Hematopoietic multipotent progenitor cell treated with erythropoietin and hydrocortisone succinate and interleukin-3 and kit ligand, for 15 days (in vitro differentiated cells): ENCODE measurements around the gene ADORA1.

Experiments used
- DNase-seq: peaks from one replicate; pipeline ENCODE4 v3.0.0-alpha.2; 2015; ENCODE audit warnings: low spot score

The ADORA1 gene

DNA sequence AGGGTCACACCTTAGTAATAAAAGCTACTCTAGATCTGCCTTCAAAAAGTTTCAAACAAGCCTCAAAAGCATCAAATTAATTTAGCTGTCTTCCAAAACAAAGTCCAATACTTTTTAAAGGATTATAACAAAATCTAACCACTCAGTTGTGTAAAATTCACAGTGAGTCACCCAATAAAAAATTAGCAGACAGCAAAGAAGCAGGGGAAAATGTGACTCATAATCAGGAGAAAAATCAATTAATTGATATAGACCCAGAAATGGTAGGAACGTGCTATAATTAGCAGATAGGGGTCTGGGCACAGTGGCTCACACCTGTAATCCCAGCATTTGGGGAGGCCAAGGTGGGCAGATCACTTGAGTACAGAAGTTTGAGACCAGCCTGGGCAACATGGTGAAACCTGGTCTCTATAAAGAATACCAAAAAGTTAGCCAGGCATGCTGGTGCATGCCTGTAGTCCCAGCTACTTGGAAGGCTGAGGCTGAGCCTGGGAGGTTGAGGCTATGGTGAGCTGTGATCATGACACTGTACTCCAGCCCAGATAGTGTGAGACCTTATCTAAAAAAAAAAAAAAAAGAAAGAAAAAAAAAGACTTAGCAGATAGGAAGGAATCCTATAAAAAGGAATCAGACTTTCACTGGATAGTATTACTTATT is 33.6 kb upstream of the ADORA1 start:
- no peak for DNase-seq

DNA sequence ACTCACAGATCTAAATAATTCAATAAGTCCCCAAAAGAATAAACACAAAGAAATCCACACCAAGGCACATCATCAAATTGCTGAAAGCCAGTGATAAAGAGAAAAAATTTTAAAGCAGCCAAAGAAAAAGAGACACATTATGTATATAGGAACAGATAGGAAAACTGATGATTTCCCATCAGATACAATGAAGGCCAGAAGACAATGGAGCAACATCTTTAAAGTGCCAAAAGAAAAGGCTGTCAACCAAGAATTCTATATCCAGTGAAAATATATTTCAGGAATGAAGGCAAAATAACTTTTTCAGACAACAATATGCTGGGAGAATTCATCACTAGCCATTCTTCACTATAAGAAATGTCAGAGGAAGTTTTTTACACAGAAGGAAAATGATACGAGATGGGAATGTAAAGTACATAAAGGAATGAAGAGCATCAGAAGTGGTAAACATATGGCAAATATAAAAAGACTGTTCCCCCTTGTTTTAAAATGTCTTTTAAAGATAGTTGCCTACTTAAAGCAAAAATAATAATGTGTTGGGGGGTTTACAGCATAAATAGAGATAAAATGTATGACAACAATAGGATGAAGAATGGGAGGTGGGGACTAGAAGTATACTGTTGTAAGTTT is 32.4 kb upstream of the ADORA1 start:
- DNase-seq = no peak

DNA sequence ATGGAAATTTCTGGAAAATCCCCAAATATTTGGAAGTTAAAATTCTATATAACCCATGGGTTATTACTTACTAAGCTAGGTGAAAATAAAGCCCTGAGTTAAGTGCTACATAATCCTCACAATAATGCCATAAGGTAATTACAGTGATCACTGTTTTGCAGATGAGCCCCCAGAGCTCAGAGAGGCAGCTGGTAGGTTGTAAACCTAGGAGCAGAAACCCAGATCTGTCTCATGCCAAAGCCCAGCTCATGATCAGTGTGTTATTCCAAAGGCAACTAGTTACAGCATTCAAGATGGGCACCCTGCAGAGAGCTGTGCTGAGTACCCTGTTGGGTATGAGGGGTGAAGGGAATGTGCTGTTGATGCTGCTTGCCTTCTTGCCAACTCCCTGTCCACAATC is 31.0 kb upstream of the ADORA1 start:
- no peak for DNase-seq

DNA sequence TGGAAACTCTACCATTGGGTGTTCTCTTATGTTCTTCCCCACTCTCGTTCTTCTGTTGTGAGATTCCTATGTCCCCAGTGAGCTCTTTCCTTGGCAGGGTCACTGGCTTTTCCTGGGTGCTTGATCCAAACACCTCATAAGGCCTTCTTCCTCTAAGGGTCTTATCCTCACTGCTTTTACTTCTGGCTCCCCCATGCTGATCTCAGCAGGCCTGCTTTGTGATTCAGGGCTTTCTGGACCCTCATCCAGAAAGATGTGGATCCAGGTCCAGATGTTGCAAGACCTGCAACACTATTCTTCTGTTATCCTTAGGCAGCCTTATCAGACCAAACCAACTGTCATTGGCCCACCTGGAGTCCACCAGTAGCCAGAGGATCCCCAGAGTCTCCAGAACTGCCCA is 30.5 kb upstream of the ADORA1 start:
- no peak for DNase-seq

DNA sequence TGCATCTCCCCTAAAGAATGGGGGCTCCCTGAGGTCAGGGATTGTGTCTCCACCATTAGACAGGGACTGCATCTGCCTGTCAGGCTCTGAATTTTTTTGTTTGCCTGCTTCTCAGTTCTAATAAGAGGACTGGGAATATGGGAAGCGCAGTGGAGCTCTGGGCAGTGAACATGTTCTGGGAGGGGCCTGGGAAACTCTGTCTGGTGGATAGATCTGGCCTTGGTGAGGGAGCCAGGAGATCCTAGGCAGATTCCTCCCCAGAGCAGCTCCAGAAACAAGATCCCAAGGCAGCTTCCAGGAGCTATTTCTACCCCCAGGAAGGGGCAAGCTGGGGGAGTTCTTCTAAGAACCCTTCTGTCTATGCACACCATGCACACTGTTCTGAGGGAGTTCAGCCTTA is 29.1 kb upstream of the ADORA1 start:
- DNase-seq = no peak

DNA sequence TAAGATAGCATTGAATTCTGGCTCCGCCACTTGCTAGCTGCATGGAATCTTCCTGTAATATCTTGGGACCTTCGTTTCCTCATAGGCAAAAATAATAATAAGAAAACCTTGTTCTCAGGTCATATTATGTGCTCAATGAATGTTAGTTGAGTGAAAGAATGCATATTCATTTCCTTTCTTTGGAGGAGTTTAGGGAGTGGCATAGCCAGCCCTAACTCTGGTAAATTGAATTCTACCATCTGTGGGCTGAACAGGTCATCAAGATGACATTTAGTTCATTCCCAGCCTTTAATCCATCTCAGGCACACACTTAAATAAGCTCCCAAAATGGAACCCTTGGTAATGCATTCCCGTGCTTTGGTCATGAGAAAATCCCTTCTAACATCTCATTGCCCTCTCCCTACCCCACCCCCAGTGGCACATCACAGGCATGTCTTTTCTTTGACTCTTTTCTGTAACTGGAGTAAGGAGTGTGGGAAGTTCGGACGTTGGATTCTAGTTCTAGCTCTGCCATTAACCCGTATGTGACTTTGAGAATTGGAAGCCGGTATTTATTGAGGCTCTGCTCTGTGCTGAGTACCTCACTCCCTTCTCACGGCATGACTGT is 28.5 kb upstream of the ADORA1 start:
- DNase-seq = no peak

DNA sequence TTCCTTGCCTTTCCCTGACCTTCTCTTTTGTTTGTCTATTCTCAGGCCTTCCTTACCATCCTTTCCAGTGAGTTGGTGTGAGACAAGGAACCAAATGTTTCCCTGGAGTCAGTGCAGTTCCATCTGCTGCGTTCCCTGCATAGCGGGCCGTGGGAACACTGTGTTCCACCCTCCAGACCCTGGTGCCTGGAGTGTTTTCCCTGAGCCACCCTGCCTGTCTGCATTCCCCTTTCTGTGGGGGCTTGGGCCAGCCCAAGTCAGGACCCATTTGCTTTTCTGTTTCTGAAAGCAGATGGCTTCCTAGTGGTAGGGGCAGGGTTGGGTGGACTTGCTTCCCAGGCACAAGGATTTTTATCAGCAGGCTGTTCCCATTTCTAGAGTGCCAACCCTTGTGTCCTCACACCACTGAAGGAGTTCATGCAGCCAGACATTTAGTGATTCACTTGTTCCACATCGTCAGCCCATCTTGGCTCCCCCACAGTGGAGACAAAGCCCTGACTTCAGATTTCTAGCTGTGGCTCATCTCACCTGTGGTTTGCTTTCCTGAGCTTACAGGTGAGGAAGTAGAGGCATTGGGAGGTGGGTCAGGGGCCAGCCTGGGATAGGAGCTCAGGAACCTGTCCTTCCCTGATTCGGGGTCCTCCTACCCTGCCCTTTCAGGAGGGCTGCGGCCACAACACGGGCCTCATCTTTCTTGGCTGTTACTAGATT is 27.6 kb upstream of the ADORA1 start:
- DNase-seq = no peak

DNA sequence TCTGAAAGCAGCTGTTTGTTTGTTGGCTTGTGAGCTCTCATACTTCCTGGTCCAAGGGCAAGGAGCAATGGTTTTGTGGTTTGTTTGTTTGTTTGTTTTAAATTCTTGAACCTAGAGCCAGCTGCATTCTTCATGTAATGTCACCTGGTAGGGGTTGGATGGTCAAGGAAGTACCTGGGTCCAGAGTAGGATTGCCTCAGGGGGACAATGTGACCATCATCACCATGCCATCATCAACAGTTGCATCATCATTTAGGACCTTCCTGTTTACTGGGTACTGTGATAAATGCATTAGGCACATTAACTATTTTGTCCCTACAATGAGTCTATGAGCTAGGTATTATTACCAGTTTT is 27.0 kb upstream of the ADORA1 start:
- DNase-seq = no peak

DNA sequence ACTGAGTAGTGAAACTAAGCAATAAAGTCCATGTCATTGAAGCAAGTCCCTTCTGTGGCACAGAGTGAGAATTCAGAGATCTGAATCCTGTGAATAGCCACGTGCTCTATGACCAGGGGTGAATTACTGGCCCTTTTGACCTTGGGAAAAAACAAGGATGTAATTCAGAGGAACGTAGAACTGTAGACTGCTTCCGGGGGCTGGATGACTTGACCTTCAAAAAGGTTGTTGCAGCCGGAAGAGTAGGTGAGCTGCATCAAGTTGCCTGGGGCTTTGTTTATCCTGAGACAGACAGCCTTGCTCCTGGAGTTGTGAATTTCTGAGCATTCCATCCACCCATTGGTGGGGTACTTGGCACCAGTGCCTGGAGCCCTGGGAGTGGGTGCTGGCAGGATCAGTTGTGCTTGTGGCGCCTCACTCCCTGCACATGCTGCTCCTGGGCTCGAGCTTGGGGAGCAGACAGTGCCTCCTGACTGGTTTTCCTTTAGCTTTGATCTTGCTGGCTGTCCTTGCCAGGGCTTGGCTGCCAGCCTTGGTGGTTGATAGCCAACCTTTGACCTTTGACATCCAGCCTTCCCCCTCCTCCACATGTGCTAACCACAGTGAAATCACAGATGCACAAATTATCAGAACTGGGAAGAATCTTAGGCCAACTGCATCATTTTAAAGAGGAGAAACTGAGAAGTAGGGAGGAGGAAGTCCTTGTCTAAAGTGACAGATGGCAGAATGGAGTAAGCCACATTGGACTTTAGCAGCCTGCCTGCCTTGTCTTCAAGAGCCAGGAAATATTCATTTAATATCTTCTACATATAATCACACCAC is 25.5 kb upstream of the ADORA1 start:
- DNase-seq = no peak

DNA sequence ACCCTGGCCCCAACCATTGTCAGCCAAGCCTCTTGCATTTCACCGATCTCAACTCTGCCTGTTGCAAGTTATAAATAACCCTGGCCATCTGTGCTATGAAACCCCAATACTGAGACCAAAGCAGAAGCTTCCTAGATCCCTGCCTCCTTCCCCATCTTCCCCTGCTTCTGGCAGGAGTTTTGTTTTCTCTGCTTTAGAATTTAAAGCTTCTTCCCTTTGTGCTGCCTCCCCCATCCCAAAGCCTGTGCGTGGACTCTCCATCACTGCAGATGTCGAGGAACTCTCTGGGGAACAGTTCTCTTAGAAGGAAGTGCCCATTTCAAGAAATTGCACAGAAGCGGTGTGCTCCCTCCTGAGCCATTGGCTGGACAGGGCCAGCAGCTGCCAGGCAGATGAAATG is 24.3 kb upstream of the ADORA1 start:
- no peak for DNase-seq

DNA sequence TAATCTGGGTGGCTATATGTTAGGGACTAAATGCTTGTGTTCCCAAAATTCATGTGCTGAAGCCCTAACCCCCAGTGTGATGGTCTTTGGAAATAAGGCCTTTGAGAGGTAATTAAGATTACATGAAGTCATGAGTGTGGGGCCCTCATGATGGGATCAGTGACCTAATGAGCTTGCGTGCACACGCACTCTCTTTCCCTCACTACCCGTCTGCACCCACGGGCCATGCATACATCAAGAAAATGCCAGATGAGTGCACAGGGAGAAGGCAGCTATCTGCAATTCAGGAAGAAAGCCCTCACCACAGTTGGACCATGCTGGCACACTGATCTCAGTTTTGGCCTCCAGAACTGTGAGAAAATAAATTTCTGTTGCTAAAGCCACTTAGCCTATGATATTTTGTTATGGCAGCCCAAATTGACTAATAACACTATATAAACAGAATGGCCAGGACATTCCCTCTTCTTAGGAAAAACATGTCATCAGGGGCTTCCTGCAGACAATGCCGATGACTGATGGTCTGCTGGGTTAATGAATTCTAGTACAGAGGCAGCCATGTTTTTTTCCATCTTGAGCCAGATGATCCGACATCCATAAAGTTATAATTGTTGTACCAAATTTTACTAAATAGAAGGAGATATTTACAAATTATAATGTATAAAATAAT is 23.6 kb upstream of the ADORA1 start:
- DNase-seq = no peak

DNA sequence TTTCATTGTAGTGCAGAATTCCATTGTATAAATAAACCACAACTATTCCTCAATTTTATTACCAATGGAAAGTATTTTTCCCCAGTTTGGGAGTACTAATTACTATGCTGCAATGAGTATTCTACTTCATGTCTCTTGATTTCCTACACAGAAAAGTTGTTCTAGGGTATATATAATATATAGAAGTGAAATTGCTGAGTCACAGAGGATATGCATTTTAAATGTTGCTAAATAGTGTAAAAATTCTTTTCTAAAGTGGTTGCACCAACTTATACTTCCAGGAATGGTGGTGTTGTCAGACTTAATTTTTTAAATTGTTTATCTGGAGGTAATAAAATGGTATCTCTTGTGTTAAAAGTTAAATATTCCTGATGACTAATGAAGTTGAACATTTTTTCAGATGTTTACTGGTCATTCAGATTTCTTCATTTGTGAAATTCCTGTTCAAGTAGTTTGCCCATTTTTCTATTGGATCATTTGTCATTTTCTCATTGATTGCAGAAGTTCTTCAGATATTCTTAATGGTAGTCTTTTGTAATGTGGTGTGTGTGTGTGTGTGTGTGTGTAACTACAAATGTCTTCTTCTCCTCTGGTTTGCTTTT is 22.6 kb upstream of the ADORA1 start:
- no peak for DNase-seq

DNA sequence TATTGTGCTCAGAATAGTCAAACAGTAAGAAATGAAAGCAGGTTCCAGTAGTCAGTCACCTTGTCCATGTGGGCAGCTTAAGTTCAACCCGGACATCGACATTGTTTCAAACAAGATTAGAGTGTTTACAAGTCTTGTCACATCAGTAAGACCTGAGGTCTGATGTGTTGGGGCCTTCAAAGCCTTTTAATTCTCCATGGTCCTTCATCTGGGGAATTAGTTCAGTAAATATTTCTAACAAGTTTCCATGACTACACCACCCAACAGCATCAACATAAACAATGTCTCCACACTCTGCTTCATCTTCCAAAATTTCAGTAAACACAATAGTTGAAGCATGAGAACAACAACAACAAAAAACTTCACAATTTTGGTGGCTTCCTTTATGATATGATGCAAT is 15.1 kb upstream of the ADORA1 start:
- DNase-seq = no peak

DNA sequence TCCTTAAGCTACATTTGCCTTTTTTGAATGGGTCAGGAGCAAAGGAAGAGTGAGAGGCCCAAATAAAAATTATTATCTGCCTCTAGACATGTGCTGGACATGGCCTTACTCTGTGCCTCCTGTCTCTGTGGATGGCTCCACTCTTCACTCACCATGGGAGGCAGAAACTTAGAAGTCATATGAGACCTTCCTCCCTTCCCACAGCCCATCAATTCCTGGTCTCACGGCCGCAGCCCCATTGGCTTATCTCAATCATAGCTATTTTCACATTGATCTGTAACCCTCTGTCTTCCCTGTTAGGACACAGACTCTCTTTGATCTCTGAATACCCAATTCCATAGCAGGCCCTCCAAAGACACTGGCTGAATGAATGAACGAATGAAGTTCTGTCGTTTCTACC is 14.2 kb upstream of the ADORA1 start:
- no peak for DNase-seq

DNA sequence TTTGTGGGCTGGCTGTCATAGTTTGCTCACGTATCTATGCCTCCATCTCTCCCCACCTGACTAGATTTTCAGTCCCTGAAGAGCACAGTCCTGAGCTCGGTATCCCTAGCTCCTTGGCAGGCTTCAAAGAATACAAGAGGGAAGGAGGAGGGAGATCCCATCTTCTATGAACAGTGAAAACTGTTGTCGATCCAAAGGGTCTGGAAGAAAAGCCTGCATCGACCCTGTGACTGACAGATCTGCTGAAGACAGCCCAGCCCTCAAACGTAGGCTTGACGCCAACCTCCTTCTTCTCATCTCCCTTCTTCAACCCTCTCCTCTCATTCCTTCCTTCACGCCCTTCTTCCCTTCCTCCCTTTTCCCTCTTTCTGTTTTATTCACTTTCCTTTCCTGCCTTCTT is 13.3 kb upstream of the ADORA1 start:
- no peak for DNase-seq

DNA sequence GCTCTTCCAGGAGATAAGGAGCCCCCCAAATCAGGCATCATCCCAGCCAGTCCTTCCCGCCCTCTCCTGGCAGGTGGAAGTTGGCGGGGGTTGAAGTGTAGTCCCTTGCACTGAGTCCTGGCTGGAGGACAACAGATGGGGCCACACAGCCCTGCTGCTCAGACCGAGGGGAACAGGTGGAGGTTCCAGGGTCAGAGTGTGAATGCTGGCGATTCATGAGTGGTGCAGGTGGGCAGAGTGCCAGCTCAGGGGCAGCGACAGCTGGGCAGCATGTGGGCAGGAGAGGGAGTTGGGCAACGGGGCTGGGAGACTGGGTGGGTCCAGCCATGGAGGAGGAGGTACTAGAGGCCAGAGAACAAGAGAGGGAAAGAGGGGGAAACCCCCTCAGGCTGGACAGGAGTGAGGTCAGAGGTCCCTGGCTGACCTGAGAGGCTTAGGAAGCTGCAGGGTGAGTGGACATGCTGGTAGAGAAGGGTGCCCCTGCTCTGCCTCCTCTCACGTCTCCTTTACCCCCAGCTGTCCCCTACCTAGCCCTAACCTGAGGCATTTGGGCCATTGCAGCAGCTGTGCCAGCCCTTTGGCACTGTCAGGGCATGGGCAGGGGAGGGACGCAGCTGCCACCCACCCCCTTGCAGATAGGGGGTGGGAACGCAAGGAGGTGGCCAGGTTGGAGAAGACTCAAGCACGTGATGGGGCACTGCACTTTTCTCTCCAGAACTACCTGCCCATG is 11.3 kb upstream of the ADORA1 start:
- DNase-seq = no peak

DNA sequence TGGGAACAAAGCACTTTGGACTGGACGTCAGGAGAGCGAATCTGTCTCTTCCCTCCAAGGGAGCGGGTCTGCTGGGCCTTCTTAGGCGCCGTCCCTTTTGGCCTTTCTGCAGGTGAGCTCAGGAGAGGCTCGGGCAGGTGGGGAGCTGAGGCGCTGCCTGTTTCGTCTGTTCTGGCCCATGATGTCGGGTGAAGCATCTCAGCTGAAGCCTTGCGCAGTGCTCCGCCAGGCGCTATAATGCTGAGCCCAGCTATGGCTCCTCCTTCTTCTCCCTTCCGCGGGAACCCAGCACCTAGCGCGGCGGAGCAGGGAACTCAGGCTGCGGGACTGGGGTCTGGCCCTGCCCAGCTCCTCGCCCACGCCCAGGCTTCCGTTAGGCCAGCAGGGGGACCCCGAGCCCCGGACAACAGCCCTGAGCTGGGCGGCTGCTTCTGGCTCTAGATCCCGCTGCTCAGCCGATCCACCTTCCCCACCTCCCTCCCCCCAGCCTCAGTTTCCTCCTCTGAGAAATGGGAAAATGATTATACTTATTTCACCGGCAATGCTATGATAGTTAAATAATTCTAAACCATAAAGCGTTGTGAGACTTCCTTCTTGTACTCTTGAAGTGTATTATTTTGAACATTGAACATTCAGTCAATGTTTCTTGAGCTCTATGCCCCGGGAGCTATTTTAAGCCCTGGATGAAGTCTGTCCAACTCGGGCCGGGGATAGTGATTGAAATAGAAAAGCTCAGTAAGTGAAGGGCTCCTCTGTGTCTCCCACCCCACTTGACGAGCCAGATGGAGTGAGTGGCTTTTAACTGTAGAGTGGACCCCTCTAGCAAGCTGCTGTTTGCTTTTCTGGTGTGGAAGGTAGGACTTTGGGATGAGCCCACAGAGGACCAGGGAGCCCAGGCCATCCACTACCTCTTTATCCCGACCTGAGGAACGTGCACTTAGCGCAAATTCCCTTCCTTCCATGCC is 9.6 kb upstream of the ADORA1 start:
- no peak for DNase-seq

DNA sequence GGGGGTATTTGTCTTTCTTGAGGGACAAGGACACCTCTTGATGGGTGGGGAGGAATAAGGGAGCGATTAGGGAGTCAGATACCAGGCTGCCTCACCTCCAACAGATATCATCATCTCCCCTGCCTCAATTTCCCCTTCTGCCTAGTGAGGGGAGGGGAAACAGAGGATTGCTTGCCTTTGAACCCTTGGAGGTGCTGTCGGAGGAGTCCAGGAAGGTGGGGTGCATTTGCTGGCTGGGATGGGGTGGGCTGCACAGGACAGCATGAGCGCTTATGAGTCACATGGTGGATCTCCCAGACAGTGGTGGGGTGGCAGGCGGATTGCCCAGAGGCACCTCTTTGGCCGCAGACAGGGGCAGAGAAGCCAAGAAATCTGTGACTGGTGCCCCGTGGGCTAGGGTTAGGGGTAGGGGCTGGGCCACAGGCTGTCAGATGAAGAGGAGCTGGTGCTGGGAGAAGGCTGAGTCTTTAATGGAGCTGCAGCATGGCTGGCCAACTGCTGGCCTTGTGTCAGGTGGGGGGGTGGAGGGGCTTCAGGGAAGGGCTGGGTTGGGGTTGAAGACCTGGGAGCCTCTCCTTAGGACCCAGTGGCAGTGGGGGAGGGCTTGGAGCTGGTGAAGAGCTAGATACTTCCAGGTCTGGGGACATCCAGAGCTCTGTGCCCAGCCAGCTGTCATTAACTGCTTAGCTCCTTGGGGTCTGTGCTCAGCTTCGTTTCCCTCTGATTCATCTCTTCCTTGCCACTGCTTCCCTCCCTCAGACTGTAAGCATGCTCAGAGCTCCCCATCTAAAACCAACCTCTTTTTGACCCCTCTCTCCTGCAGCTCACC is 7.0 kb upstream of the ADORA1 start:
- DNase-seq = no peak
